ENCODE measurements around the gene SLC24A3.

DNA sequence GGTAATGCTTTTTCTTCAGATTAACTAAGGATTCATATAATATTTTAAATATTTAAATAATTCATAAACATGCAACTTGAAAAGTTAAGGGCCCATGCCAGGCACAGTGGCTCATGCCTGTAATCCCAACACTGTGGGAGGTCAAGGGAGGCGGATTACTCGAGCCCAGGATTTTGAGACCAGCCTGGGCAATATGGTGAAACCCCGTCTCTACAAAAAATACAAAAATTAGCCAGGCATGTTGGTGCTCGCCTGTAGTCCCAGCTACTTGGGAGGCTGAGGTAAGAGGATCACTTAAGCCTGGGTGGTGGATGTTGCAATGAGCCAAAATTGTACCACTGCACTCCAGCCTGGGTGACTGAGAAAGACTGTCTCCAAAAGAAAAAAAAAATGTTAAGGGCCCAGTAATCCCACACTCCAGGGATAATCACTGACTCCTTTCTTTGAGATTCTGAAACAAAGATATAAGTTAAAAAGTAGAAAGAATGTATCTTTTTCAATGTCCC is 537.7 kb downstream of the SLC24A3 start:
- TF ChIP-seq, protein P1, sequence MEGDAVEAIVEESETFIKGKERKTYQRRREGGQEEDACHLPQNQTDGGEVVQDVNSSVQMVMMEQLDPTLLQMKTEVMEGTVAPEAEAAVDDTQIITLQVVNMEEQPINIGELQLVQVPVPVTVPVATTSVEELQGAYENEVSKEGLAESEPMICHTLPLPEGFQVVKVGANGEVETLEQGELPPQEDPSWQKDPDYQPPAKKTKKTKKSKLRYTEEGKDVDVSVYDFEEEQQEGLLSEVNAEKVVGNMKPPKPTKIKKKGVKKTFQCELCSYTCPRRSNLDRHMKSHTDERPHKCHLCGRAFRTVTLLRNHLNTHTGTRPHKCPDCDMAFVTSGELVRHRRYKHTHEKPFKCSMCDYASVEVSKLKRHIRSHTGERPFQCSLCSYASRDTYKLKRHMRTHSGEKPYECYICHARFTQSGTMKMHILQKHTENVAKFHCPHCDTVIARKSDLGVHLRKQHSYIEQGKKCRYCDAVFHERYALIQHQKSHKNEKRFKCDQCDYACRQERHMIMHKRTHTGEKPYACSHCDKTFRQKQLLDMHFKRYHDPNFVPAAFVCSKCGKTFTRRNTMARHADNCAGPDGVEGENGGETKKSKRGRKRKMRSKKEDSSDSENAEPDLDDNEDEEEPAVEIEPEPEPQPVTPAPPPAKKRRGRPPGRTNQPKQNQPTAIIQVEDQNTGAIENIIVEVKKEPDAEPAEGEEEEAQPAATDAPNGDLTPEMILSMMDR (IDR thresholded peaks at IDR 0.05): no peak
- no peak for TF ChIP-seq POLR2A (IDR thresholded peaks at IDR 0.05)

Measured in heart left ventricle (tissue), 13 donors.